Panc1 (cell line): Measurements from ENCODE around the gene IZUMO4. TPM values are rescaled to one million over a fixed set of nuclear protein-coding genes. Genes with fewer than 3 reads are reported as not detected.

ENCODE experiments used
- ATAC-seq: fragments of 200-7000 bp; cut with Tn5 transposase; 2 replicates; pipeline ENCODE4 v1.9.1; 2020; ENCODE audit warnings: mild to moderate bottlenecking, moderate library complexity
- BruUV-seq: library from RNA; stranded (reverse); fragments of 400-500 nt; replicated peaks from 2 replicates; lab custom pipeline; 2021; lab: Mats Ljungman, UMichigan
- CTCF ChIA-PET: fragments of 300-600 bp; sonication (Branson Sonifier 250); formaldehyde crosslinking; loops from one replicate; lab custom pipeline; 2022; ENCODE audit warnings: antibody characterized with exemption; lab: Charles Lee
- POLR2A ChIA-PET: fragments of 300-600 bp; sonication (Branson Sonifier 250); formaldehyde crosslinking; loops from one replicate; lab custom pipeline; 2022; ENCODE audit warnings: antibody characterized with exemption; lab: Charles Lee
- DNase-seq: peaks from one replicate; pipeline ENCODE4 v3.0.0-alpha.2; 2010; ENCODE audit warnings: low read depth, low spot score
- H3K27ac ChIP-seq: 2 replicates; pipeline ENCODE4 v1.5.1; 2011; ENCODE audit warnings: mild to moderate bottlenecking, low read length, inconsistent platforms
- H3K27me3 ChIP-seq: fragments of 200-500 bp; sonication (Bioruptor generic); 2 replicates; pipeline ENCODE4 v1.6.0; 2014; ENCODE audit warnings: low read length, inconsistent platforms; ENCODE audit not compliant: control insufficient read depth, insufficient read depth
- H3K36me3 ChIP-seq: fragments of 200-500 bp; sonication (Bioruptor generic); 2 replicates; pipeline ENCODE4 v1.5.1; 2014; ENCODE audit warnings: inconsistent platforms, mild to moderate bottlenecking, low read length, moderate library complexity; ENCODE audit not compliant: control insufficient read depth, insufficient read depth
- H3K4me1 ChIP-seq: 2 replicates; pipeline ENCODE4 v1.5.1; 2011; ENCODE audit warnings: inconsistent platforms, mild to moderate bottlenecking, low read length, moderate library complexity; ENCODE audit not compliant: control insufficient read depth, insufficient read depth
- H3K4me3 ChIP-seq, 2 experiments: 2 replicates each; pipeline ENCODE4 v1.5.1; 2011 to 2012; ENCODE audit warnings: low read depth in 2 of 2, low read length in 2 of 2, mild to moderate bottlenecking in 2 of 2, inconsistent platforms in 1 of 2, moderate library complexity in 1 of 2
- H3K9me3 ChIP-seq: fragments of 200-500 bp; sonication (Bioruptor generic); 2 replicates; pipeline ENCODE4 v1.5.1; 2014; ENCODE audit warnings: low read depth, mild to moderate bottlenecking, inconsistent platforms, low read length, moderate library complexity; ENCODE audit not compliant: control insufficient read depth, insufficient read depth
- POLR2AphosphoS5 ChIP-seq: IDR thresholded peaks from 2 replicates; pipeline ENCODE4 v1.6.1; 2012; ENCODE audit warnings: mild to moderate bottlenecking, low read depth, low read length, moderate library complexity
- SIN3A ChIP-seq: IDR thresholded peaks from 2 replicates; pipeline ENCODE4 v1.6.1; 2012; ENCODE audit warnings: low read depth, mild to moderate bottlenecking, low read length, moderate library complexity, borderline replicate concordance; ENCODE audit not compliant: insufficient read depth
- TCF7L2 ChIP-seq: IDR thresholded peaks from 2 replicates; pipeline ENCODE4 v1.6.1; 2011; ENCODE audit warnings: mild to moderate bottlenecking, low read depth, low read length, inconsistent platforms
- in situ Hi-C: cut with HindIII; loops from 2 replicates; pipeline ENCODE4 v1.10.0; 2016; ENCODE audit warnings: low sequenced_read_pairs, low pct_unique_long_range_greater_than_20kb
- intact Hi-C: fragments of 100-400 bp; cut with micrococcal nuclease; formaldehyde crosslinking; loops from one replicate; pipeline ENCODE4 v1.10.0; 2022; ENCODE audit not compliant: unreplicated experiment
- total RNA-seq: library from RNA; stranded (reverse); gene quantifications from one replicate; pipeline ENCODE4 v1.2.1, GENCODE V29; 2021; ENCODE audit not compliant: unreplicated experiment
- TF ChIP-seq, protein P1 (sequence below), 2 experiments: IDR thresholded peaks; 2 replicates each; pipeline ENCODE4 v1.6.1; 2011 to 2012; ENCODE audit warnings: low read depth in 2 of 2, control low read depth in 1 of 2, low read length in 1 of 2, mild to moderate bottlenecking in 1 of 2, moderate library complexity in 1 of 2; ENCODE audit not compliant: insufficient read depth in 1 of 2
- TF ChIP-seq, protein P2 (sequence below): fragments of 450-650 bp; IDR thresholded peaks from 2 replicates; pipeline ENCODE4 v1.5.1; 2017; ENCODE audit warnings: mild to moderate bottlenecking

IZUMO4 gene
- total RNA-seq, 1 experiment from 2014 or later = 5.4 TPM

GRCh38 chr19:2112516-2113320 lies 16.0 kb downstream of the IZUMO4 start:
- DNase-seq (no peak), ATAC-seq (no peak)
- no peak overlapping the region for H3K27ac ChIP-seq
- in situ Hi-C loops = no loop called here
- no peaks in the 10 kb centered on the region for H3K9me3 ChIP-seq
- no peaks in the 10 kb centered on the region; the same call in 1 of the 2 replicates for H3K36me3 ChIP-seq
- TF ChIP-seq POLR2AphosphoS5 (no peak), TCF7L2 (no peak), SIN3A (no peak)
- TF ChIP-seq, protein P1, sequence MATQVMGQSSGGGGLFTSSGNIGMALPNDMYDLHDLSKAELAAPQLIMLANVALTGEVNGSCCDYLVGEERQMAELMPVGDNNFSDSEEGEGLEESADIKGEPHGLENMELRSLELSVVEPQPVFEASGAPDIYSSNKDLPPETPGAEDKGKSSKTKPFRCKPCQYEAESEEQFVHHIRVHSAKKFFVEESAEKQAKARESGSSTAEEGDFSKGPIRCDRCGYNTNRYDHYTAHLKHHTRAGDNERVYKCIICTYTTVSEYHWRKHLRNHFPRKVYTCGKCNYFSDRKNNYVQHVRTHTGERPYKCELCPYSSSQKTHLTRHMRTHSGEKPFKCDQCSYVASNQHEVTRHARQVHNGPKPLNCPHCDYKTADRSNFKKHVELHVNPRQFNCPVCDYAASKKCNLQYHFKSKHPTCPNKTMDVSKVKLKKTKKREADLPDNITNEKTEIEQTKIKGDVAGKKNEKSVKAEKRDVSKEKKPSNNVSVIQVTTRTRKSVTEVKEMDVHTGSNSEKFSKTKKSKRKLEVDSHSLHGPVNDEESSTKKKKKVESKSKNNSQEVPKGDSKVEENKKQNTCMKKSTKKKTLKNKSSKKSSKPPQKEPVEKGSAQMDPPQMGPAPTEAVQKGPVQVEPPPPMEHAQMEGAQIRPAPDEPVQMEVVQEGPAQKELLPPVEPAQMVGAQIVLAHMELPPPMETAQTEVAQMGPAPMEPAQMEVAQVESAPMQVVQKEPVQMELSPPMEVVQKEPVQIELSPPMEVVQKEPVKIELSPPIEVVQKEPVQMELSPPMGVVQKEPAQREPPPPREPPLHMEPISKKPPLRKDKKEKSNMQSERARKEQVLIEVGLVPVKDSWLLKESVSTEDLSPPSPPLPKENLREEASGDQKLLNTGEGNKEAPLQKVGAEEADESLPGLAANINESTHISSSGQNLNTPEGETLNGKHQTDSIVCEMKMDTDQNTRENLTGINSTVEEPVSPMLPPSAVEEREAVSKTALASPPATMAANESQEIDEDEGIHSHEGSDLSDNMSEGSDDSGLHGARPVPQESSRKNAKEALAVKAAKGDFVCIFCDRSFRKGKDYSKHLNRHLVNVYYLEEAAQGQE (IDR thresholded peaks at IDR 0.05; ENCODE audit: insufficient read depth in 1 of 2, low read depth in 2 of 2, low read length in 1 of 2) = no peak
- TF ChIP-seq, protein P2, sequence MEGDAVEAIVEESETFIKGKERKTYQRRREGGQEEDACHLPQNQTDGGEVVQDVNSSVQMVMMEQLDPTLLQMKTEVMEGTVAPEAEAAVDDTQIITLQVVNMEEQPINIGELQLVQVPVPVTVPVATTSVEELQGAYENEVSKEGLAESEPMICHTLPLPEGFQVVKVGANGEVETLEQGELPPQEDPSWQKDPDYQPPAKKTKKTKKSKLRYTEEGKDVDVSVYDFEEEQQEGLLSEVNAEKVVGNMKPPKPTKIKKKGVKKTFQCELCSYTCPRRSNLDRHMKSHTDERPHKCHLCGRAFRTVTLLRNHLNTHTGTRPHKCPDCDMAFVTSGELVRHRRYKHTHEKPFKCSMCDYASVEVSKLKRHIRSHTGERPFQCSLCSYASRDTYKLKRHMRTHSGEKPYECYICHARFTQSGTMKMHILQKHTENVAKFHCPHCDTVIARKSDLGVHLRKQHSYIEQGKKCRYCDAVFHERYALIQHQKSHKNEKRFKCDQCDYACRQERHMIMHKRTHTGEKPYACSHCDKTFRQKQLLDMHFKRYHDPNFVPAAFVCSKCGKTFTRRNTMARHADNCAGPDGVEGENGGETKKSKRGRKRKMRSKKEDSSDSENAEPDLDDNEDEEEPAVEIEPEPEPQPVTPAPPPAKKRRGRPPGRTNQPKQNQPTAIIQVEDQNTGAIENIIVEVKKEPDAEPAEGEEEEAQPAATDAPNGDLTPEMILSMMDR = no peak
- ChIA-PET CTCF (no interaction called here), POLR2A (no interaction called here)
- intact Hi-C loops = no loop called here
- no TSS peak for BruUV-seq
- no peaks in the 10 kb centered on the region for H3K4me1 ChIP-seq
- H3K4me3 ChIP-seq = no peak overlapping the region
- H3K27me3 ChIP-seq = no peaks in the 10 kb centered on the region

GRCh38 chr19:2113439-2114211 lies 16.9 kb downstream of the IZUMO4 start:
- ChIA-PET CTCF (no interaction called here), POLR2A (no interaction called here)
- no peaks in the 10 kb centered on the region for H3K9me3 ChIP-seq
- no peak for DNase-seq
- no peak for ATAC-seq
- H3K4me3 ChIP-seq = no peak overlapping the region
- TF ChIP-seq, protein P1 (IDR thresholded peaks at IDR 0.05; ENCODE audit: insufficient read depth in 1 of 2, low read depth in 2 of 2, low read length in 1 of 2) = no peak
- TF ChIP-seq SIN3A (no peak), POLR2AphosphoS5 (no peak), TCF7L2 (no peak)
- TF ChIP-seq, protein P2 = no peak
- H3K36me3 ChIP-seq = no peaks in the 10 kb centered on the region; the same call in 1 of the 2 replicates
- H3K27ac ChIP-seq = no peak overlapping the region
- in situ Hi-C loops = no loop called here
- intact Hi-C loops = no loop called here
- BruUV-seq = TSS peak; percentile 57
- no peaks in the 10 kb centered on the region for H3K4me1 ChIP-seq
- H3K27me3 ChIP-seq = no peaks in the 10 kb centered on the region
